ENCODE results near the gene MAPKAP1.

The MAPKAP1 gene

GRCh38 chr9:125461636-125462190 is 245.3 kb downstream of the MAPKAP1 start:
- H3K4me3 ChIP-seq (ENCODE audit: low read depth, low read length) = no peak overlapping the region
- H3K9ac ChIP-seq = no peak overlapping the region
- no peak overlapping the region for H2AFZ ChIP-seq
- H3K36me3 ChIP-seq (ENCODE audit: control insufficient read depth, insufficient read depth, low read length) = no peaks in the 10 kb centered on the region
- H3K9me3 ChIP-seq (ENCODE audit: control insufficient read depth, low read length) = no peaks in the 10 kb centered on the region
- peaks cover 2% of the 10 kb centered on the region for H3K4me1 ChIP-seq
- H3K4me2 ChIP-seq (ENCODE audit: low read length) = no peak overlapping the region
- H3K79me2 ChIP-seq = no peaks in the 10 kb centered on the region
- TF ChIP-seq, protein P1, sequence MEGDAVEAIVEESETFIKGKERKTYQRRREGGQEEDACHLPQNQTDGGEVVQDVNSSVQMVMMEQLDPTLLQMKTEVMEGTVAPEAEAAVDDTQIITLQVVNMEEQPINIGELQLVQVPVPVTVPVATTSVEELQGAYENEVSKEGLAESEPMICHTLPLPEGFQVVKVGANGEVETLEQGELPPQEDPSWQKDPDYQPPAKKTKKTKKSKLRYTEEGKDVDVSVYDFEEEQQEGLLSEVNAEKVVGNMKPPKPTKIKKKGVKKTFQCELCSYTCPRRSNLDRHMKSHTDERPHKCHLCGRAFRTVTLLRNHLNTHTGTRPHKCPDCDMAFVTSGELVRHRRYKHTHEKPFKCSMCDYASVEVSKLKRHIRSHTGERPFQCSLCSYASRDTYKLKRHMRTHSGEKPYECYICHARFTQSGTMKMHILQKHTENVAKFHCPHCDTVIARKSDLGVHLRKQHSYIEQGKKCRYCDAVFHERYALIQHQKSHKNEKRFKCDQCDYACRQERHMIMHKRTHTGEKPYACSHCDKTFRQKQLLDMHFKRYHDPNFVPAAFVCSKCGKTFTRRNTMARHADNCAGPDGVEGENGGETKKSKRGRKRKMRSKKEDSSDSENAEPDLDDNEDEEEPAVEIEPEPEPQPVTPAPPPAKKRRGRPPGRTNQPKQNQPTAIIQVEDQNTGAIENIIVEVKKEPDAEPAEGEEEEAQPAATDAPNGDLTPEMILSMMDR (IDR thresholded peaks at IDR 0.05) = no peak
- H3K27me3 ChIP-seq (ENCODE audit: control insufficient read depth, insufficient read depth, low read length) = no peaks in the 10 kb centered on the region
- H3K27ac ChIP-seq = no peak overlapping the region

- H3K79me2 ChIP-seq = no peaks in the 10 kb centered on the region
- TF ChIP-seq, protein P1 (IDR thresholded peaks at IDR 0.05) = no peak
- peaks cover 2% of the 10 kb centered on the region for H3K4me1 ChIP-seq
- no peak overlapping the region for H3K4me3 ChIP-seq (ENCODE audit: low read depth, low read length)
- H3K27ac ChIP-seq = no peak overlapping the region
- H3K9ac ChIP-seq = no peak overlapping the region
- no peak overlapping the region for H2AFZ ChIP-seq
- H3K9me3 ChIP-seq (ENCODE audit: control insufficient read depth, low read length) = no peaks in the 10 kb centered on the region
- no peaks in the 10 kb centered on the region for H3K36me3 ChIP-seq (ENCODE audit: control insufficient read depth, insufficient read depth, low read length)
- H3K4me2 ChIP-seq (ENCODE audit: low read length) = no peak overlapping the region
- H3K27me3 ChIP-seq (ENCODE audit: control insufficient read depth, insufficient read depth, low read length) = no peaks in the 10 kb centered on the region
Measured at GRCh38 chr9:125460883-125461635, 245.9 kb downstream of the MAPKAP1 start.

DNA sequence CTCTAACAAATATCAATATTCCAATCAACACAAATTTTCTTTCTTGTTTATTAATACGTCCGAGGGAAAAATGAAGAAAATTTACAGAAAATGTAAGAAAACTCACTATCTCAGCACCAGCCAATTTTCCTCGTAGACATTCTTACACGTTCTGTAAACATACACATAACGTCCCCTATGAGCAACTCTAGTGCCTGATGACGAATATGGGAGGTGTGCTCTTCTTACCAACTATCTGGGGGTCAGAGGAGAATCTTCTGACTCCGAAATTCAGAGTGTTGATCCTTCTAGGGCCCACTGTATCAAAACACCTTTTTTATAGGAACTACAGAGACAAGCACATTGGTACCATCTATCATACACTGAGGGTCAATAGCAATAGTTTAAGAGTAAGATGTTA is 246.7 kb downstream of the MAPKAP1 start:
- TF ChIP-seq, protein P1 (IDR thresholded peaks at IDR 0.05) = no peak
- Histone ChIP-seq H3K9me3 (ENCODE audit: control insufficient read depth, low read length) (no peaks in the 10 kb centered on the region), H3K27me3 (ENCODE audit: control insufficient read depth, insufficient read depth, low read length) (no peaks in the 10 kb centered on the region), H3K36me3 (ENCODE audit: control insufficient read depth, insufficient read depth, low read length) (no peaks in the 10 kb centered on the region), H3K4me3 (ENCODE audit: low read depth, low read length) (no peak overlapping the region), H2AFZ (no peak overlapping the region), H3K9ac (no peak overlapping the region), H3K4me1 (peaks cover 2% of the 10 kb centered on the region), H3K27ac (no peak overlapping the region), H3K79me2 (no peaks in the 10 kb centered on the region), H3K4me2 (ENCODE audit: low read length) (no peak overlapping the region)

DNA sequence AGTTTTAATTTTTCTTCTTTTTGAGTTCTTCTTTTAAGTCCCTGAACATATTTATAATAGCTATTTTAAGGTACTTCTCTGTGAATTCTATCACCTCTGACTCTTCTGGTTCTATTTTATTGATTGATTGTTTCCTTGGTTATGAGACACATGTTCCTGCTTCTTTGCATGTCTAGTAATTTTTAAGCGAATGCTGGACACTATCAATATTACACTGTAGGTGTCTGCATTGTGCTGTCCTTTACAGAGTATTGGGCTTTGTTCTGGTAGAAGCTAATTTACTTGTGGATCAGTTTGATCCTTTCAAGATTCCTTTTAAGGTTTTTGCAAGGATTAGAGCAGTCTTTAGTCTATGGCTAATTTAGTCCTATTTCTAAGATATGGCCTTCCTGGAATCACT is 249.7 kb downstream of the MAPKAP1 start:
- Histone ChIP-seq H3K4me1 (no peaks in the 10 kb centered on the region), H3K9me3 (ENCODE audit: control insufficient read depth, low read length) (no peaks in the 10 kb centered on the region), H3K9ac (no peak overlapping the region), H3K27me3 (ENCODE audit: control insufficient read depth, insufficient read depth, low read length) (no peaks in the 10 kb centered on the region), H3K36me3 (ENCODE audit: control insufficient read depth, insufficient read depth, low read length) (no peaks in the 10 kb centered on the region), H3K79me2 (no peaks in the 10 kb centered on the region), H2AFZ (no peak overlapping the region), H3K27ac (no peak overlapping the region), H3K4me3 (ENCODE audit: low read depth, low read length) (no peak overlapping the region), H3K4me2 (ENCODE audit: low read length) (no peak overlapping the region)
- TF ChIP-seq, protein P1 (IDR thresholded peaks at IDR 0.05) = no peak

- Histone ChIP-seq H3K9ac (no peak overlapping the region), H3K9me3 (ENCODE audit: control insufficient read depth, low read length) (no peaks in the 10 kb centered on the region), H3K27ac (no peak overlapping the region), H3K36me3 (ENCODE audit: control insufficient read depth, insufficient read depth, low read length) (no peaks in the 10 kb centered on the region), H3K79me2 (no peaks in the 10 kb centered on the region), H3K4me3 (ENCODE audit: low read depth, low read length) (no peak overlapping the region), H3K4me2 (ENCODE audit: low read length) (no peak overlapping the region), H3K27me3 (ENCODE audit: control insufficient read depth, insufficient read depth, low read length) (no peaks in the 10 kb centered on the region), H2AFZ (no peak overlapping the region), H3K4me1 (no peaks in the 10 kb centered on the region)
- TF ChIP-seq, protein P1 (IDR thresholded peaks at IDR 0.05) = no peak
Measured at GRCh38 chr9:125455876-125456275, 251.1 kb downstream of the MAPKAP1 start.

Data from parathyroid adenoma (tissue), 2 donors.